BJ (cell line): ENCODE measurements around the gene PERM1. TPM values are rescaled to one million over a fixed set of nuclear protein-coding genes. Genes with fewer than 3 reads are reported as not detected.

Experiments used
- CTCF ChIA-PET: fragments of 350-600 bp; formaldehyde crosslinking; extraction: SDS; loops from one replicate; lab custom pipeline; 2021; ENCODE audit warnings: antibody characterized with exemption, inconsistent platforms; lab: Yijun Ruan, JAX
- POLR2A ChIA-PET: fragments of 300-600 bp; sonication (Branson Sonifier 250); formaldehyde crosslinking; extraction: SDS; loops from one replicate; lab custom pipeline; 2021; ENCODE audit warnings: antibody characterized with exemption; lab: Charles Lee
- DNase-seq: peaks from one replicate; pipeline ENCODE4 v3.0.0-alpha.2; 2011; ENCODE audit warnings: low read depth
- H3K27me3 ChIP-seq: 2 replicates; pipeline ENCODE4 v1.6.0; 2011; ENCODE audit warnings: low read length; ENCODE audit not compliant: control insufficient read depth, insufficient read depth
- H3K36me3 ChIP-seq: 2 replicates; pipeline ENCODE4 v1.5.1; 2011; ENCODE audit warnings: low read length; ENCODE audit not compliant: control insufficient read depth, insufficient read depth
- H3K4me3 ChIP-seq: 2 replicates; pipeline ENCODE4 v1.5.1; 2011; ENCODE audit warnings: low read depth, mild to moderate bottlenecking, control low read depth, low read length
- CTCF ChIP-seq: IDR thresholded peaks from 2 replicates; pipeline ENCODE4 v1.5.1; 2011; ENCODE audit warnings: low read depth, mild to moderate bottlenecking, control low read depth, inconsistent platforms, low read length, moderate library complexity; ENCODE audit not compliant: insufficient read depth
- polyA plus RNA-seq: library from polyadenylated mRNA; depleted of rRNA; stranded (reverse); fragments of >200 nt; gene quantifications from 2 replicates; pipeline ENCODE4 v1.2.3, GENCODE V29; 2011

The PERM1 gene
- polyA plus RNA-seq, 1 experiment: not detected

- POLR2A ChIA-PET: no interaction called here
Observed at GRCh38 chr1:1001057-1001783, 19.3 kb upstream of the PERM1 start.

GRCh38 chr1:1000357-1001056 lies 18.6 kb upstream of the PERM1 start:
- Histone ChIP-seq H3K27me3 (no peaks in the 10 kb centered on the region), H3K36me3 (no peaks in the 10 kb centered on the region; the same call in none of the 2 replicates), H3K4me3 (peak overlapping the region; percentile 85)
- no peak for TF ChIP-seq CTCF
- POLR2A ChIA-PET: interaction anchor here (0.6 kb wide), 1 partner anchor 19 kb away, joined by 3 read pairs; no protein-coding TSS in a partner anchor
- no peak for DNase-seq
- CTCF ChIA-PET: interaction anchor here (0.6 to 4.4 kb wide), 11 partner anchors 10 to 241 kb away, joined by 3 to 45 read pairs (median 4); partner anchors contain the start of gene PERM1

More at GRCh38 chr1:1001057-1001783, 19.3 kb upstream of the PERM1 start:
- Histone ChIP-seq H3K27me3 (no peaks in the 10 kb centered on the region), H3K4me3 (peak overlapping the region; percentile 85), H3K36me3 (no peaks in the 10 kb centered on the region; the same call in none of the 2 replicates)
- CTCF ChIA-PET: interaction anchor here (0.6 to 3.1 kb wide), 12 partner anchors 9 to 240 kb away, joined by 3 to 45 read pairs (median 8); partner anchors contain the start of genes AGRN and PERM1
- DNase-seq: no peak
- no peak for TF ChIP-seq CTCF

GRCh38 chr1:999725-1000356 lies 17.9 kb upstream of the PERM1 start, which contains the start of gene HES4:
Gene HES4 (minus strand): TSS chr1:1000097. CDS start chr1:999973, 124 bp downstream.
- TF ChIP-seq CTCF: no peak
- Histone ChIP-seq H3K27me3 (no peaks in the 10 kb centered on the region), H3K36me3 (no peaks in the 10 kb centered on the region; the same call in none of the 2 replicates), H3K4me3 (peak within 1 kb of the TSS; percentile 85)
- CTCF ChIA-PET: interaction anchor here (0.6 to 4.4 kb wide), 7 partner anchors 16 to 206 kb away, joined by 3 to 37 read pairs (median 4); no protein-coding TSS in a partner anchor
- POLR2A ChIA-PET: interaction anchor here (0.6 kb wide), 1 partner anchor 36 kb away, joined by 3 read pairs; no protein-coding TSS in a partner anchor
- peak; percentile 53 for DNase-seq

GRCh38 chr1:998995-999724 lies 17.3 kb upstream of the PERM1 start:
- Histone ChIP-seq H3K36me3 (no peaks in the 10 kb centered on the region; the same call in none of the 2 replicates), H3K27me3 (no peaks in the 10 kb centered on the region), H3K4me3 (peak overlapping the region; percentile 85)
- no peak for DNase-seq
- POLR2A ChIA-PET: interaction anchor here (0.6 kb wide), 1 partner anchor 35 kb away, joined by 3 read pairs; no protein-coding TSS in a partner anchor
- CTCF ChIA-PET: interaction anchor here (1.1 to 4.4 kb wide), 3 partner anchors 15 to 65 kb away, joined by 3 to 37 read pairs (median 4); no protein-coding TSS in a partner anchor
- TF ChIP-seq CTCF: no peak
